ENCODE measurements around the gene GCNT3. TPM values are rescaled to one million over a fixed set of nuclear protein-coding genes. Genes with fewer than 3 reads are reported as not detected.
"Not testable (repeated sequence)": the region's sequence is repeated elsewhere in the genome, so short reads cannot be mapped to it uniquely, and the experiment has no call there.

Gene GCNT3
- total RNA-seq, 2 donors from 2014 or later: 0.48 to 1.3 TPM

- H3K27me3 ChIP-seq (ENCODE audit: control insufficient read depth, insufficient read depth, low read length, poor library complexity, severe bottlenecking): no peaks in the 10 kb centered on the region
- no peaks in the 10 kb centered on the region for H3K9me3 Mint-ChIP-seq
- WGBS, 2 experiments (ENCODE audit: insufficient coverage in 1 of 2, insufficient read length in 1 of 2): 86 to 92% methylated on average over 1 to 2 of the region's 2 CpGs
- no peaks in the 10 kb centered on the region for H3K27me3 Mint-ChIP-seq (ENCODE audit: insufficient read depth)
- peak overlapping the region; percentile 77 for H3K27ac Mint-ChIP-seq
- peaks cover 5% of the 10 kb centered on the region for H3K4me1 Mint-ChIP-seq
- no peak overlapping the region for H3K4me3 Mint-ChIP-seq
- TF ChIP-seq, protein P1, sequence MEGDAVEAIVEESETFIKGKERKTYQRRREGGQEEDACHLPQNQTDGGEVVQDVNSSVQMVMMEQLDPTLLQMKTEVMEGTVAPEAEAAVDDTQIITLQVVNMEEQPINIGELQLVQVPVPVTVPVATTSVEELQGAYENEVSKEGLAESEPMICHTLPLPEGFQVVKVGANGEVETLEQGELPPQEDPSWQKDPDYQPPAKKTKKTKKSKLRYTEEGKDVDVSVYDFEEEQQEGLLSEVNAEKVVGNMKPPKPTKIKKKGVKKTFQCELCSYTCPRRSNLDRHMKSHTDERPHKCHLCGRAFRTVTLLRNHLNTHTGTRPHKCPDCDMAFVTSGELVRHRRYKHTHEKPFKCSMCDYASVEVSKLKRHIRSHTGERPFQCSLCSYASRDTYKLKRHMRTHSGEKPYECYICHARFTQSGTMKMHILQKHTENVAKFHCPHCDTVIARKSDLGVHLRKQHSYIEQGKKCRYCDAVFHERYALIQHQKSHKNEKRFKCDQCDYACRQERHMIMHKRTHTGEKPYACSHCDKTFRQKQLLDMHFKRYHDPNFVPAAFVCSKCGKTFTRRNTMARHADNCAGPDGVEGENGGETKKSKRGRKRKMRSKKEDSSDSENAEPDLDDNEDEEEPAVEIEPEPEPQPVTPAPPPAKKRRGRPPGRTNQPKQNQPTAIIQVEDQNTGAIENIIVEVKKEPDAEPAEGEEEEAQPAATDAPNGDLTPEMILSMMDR (conservative IDR thresholded peaks at IDR 0.05): peak; percentile 36
- no peak overlapping the region for H3K4me3 ChIP-seq (ENCODE audit: low read length)
- DNase-seq: no peak
- H3K27ac ChIP-seq (ENCODE audit: low read depth, low read length): no peak overlapping the region
- peaks cover 89% of the 10 kb centered on the region for H3K36me3 ChIP-seq (ENCODE audit: control insufficient read depth, insufficient read depth, low read length)
- H3K4me1 ChIP-seq (ENCODE audit: control insufficient read depth, insufficient read depth, low read length): peaks cover 4% of the 10 kb centered on the region
- H3K36me3 Mint-ChIP-seq (ENCODE audit: low read depth): peaks cover 72% of the 10 kb centered on the region
- no peaks in the 10 kb centered on the region for H3K9me3 ChIP-seq (ENCODE audit: control insufficient read depth, low read length)
- H3K9ac ChIP-seq (ENCODE audit: extremely low read depth, low read length, poor library complexity, severe bottlenecking): no peak overlapping the region
These were observed 30.8 kb downstream of the GCNT3 start for GRCh38 chr15:59642351-59642750.

GRCh38 chr15:59644756-59645155 lies 33.2 kb downstream of the GCNT3 start:
- DNase-seq: no peak
- Mint-ChIP-seq H3K4me1 (peaks cover 5% of the 10 kb centered on the region), H3K36me3 (ENCODE audit: low read depth) (peaks cover 65% of the 10 kb centered on the region), H3K27me3 (ENCODE audit: insufficient read depth) (no peaks in the 10 kb centered on the region), H3K27ac (peak overlapping the region; percentile 45), H3K9me3 (no peaks in the 10 kb centered on the region), H3K4me3 (no peak overlapping the region)
- H3K36me3 ChIP-seq (ENCODE audit: control insufficient read depth, insufficient read depth, low read length): peaks cover 84% of the 10 kb centered on the region
- no peaks in the 10 kb centered on the region for H3K27me3 ChIP-seq (ENCODE audit: control insufficient read depth, insufficient read depth, low read length, poor library complexity, severe bottlenecking)
- WGBS, 2 experiments (ENCODE audit: insufficient coverage in 1 of 2, insufficient read length in 1 of 2): 94 to 98% methylated on average over 4 of the region's 4 CpGs
- H3K27ac ChIP-seq (ENCODE audit: low read depth, low read length): no peak overlapping the region
- no peaks in the 10 kb centered on the region for H3K9me3 ChIP-seq (ENCODE audit: control insufficient read depth, low read length)
- no peak overlapping the region for H3K9ac ChIP-seq (ENCODE audit: extremely low read depth, low read length, poor library complexity, severe bottlenecking)
- H3K4me3 ChIP-seq (ENCODE audit: low read length): no peak overlapping the region
- TF ChIP-seq, protein P1 (conservative IDR thresholded peaks at IDR 0.05): no peak
- peaks cover 4% of the 10 kb centered on the region for H3K4me1 ChIP-seq (ENCODE audit: control insufficient read depth, insufficient read depth, low read length)

DNA sequence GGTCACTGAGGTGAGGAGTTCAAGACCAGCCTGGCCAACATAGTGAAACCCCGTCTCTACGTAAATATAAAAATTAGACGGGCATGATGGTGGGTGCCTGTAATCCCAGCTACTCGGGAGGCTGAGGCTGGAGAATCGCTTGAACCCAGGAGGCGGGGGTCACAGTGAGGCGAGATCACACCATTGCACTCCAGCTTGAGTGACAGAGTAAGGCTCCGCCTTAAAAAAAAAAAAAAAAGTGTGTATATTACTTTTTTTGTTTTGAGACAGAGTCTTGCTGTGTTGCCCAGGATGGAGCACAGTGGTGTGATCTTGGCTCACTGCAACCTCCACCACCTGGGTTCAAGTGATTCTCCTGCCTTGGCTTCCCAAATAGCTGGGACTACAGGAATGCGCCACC lies 34.2 kb downstream of the GCNT3 start:
- H3K27ac ChIP-seq (ENCODE audit: low read depth, low read length); DNase-seq; H3K27me3 Mint-ChIP-seq (ENCODE audit: insufficient read depth); H3K4me1 ChIP-seq (ENCODE audit: control insufficient read depth, insufficient read depth, low read length); H3K9me3 ChIP-seq (ENCODE audit: control insufficient read depth, low read length); H3K4me3 Mint-ChIP-seq; H3K27ac Mint-ChIP-seq; H3K9me3 Mint-ChIP-seq; H3K4me1 Mint-ChIP-seq; H3K27me3 ChIP-seq (ENCODE audit: control insufficient read depth, insufficient read depth, low read length, poor library complexity, severe bottlenecking); H3K4me3 ChIP-seq (ENCODE audit: low read length); H3K9ac ChIP-seq (ENCODE audit: extremely low read depth, low read length, poor library complexity, severe bottlenecking): not testable (repeated sequence)
- 97 to 100% methylated on average over 8 to 9 of the region's 9 CpGs for WGBS, 2 experiments (ENCODE audit: insufficient coverage in 1 of 2, insufficient read length in 1 of 2)
- peaks cover 84% of the 10 kb centered on the region for H3K36me3 ChIP-seq (ENCODE audit: control insufficient read depth, insufficient read depth, low read length)
- H3K36me3 Mint-ChIP-seq (ENCODE audit: low read depth): peaks cover 65% of the 10 kb centered on the region

- no peaks in the 10 kb centered on the region for H3K27me3 ChIP-seq (ENCODE audit: control insufficient read depth, insufficient read depth, low read length, poor library complexity, severe bottlenecking)
- DNase-seq: no peak
- H3K27ac Mint-ChIP-seq: no peak overlapping the region
- WGBS, 2 experiments (ENCODE audit: insufficient coverage in 1 of 2, insufficient read length in 1 of 2): 91% methylated on average over 1 of the region's 1 CpG; no CpG with 5 or more reads in 1 of the 2 experiments
- no peak overlapping the region for H3K27ac ChIP-seq (ENCODE audit: low read depth, low read length)
- H3K4me3 ChIP-seq (ENCODE audit: low read length): no peak overlapping the region
- H3K36me3 ChIP-seq (ENCODE audit: control insufficient read depth, insufficient read depth, low read length): peaks cover 84% of the 10 kb centered on the region
- H3K4me1 Mint-ChIP-seq: peaks cover 7% of the 10 kb centered on the region
- peaks cover 61% of the 10 kb centered on the region for H3K36me3 Mint-ChIP-seq (ENCODE audit: low read depth)
- H3K9me3 ChIP-seq (ENCODE audit: control insufficient read depth, low read length): no peaks in the 10 kb centered on the region
- no peak overlapping the region for H3K9ac ChIP-seq (ENCODE audit: extremely low read depth, low read length, poor library complexity, severe bottlenecking)
- no peak overlapping the region for H3K4me3 Mint-ChIP-seq
- H3K4me1 ChIP-seq (ENCODE audit: control insufficient read depth, insufficient read depth, low read length): no peaks in the 10 kb centered on the region
- TF ChIP-seq, protein P1 (conservative IDR thresholded peaks at IDR 0.05): no peak
- no peaks in the 10 kb centered on the region for H3K27me3 Mint-ChIP-seq (ENCODE audit: insufficient read depth)
- H3K9me3 Mint-ChIP-seq: no peaks in the 10 kb centered on the region
These were observed 34.7 kb downstream of the GCNT3 start for GRCh38 chr15:59646277-59646676.

Measured in endodermal cell (in vitro differentiated cells).